RPMI8226 (cell line): ENCODE measurements around the gene GSTM4.

Experiments
- DNase-seq: peaks from one replicate; pipeline ENCODE4 v3.0.0-alpha.2; 2015

GSTM4 gene

DNA sequence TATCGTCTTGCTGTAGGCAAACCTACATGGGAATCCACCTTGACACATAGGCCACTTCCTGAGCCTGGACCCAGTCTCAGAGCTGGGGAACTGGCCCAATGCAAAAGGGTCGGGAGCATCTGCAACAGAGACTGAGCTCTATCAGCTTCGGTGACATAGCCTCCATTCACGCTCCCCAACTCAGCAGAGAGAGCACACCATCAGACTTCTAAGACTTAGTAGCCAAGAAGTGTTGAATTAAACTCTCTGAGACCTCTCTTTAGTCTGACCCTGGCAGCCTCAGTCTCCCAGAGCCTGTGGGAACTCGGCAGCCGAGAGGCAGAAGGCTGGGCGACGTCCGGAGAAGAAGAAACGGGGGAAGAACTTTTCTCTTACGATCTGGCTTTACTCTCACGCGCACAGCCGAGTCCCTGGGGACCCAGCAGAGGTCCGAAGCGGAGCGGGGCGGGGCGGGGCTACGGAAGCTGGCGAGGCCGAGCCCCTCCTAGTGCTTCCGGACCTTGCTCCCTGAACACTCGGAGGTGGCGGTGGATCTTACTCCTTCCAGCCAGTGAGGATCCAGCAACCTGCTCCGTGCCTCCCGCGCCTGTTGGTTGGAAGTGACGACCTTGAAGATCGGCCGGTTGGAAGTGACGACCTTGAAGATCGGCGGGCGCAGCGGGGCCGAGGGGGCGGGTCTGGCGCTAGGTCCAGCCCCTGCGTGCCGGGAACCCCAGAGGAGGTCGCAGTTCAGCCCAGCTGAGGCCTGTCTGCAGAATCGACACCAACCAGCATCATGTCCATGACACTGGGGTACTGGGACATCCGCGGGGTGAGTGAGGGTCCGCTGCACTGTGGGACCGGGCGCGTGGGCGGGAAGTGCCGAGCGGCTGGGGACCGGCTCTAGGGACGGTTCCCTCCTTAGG, at the start of gene GSTM4:
GSTM4 (plus strand) TSS at position 485 of the 905 bp plus-strand sequence; CDS start at position 776, 291 bp downstream.
- DNase-seq: peak; percentile 66

DNA sequence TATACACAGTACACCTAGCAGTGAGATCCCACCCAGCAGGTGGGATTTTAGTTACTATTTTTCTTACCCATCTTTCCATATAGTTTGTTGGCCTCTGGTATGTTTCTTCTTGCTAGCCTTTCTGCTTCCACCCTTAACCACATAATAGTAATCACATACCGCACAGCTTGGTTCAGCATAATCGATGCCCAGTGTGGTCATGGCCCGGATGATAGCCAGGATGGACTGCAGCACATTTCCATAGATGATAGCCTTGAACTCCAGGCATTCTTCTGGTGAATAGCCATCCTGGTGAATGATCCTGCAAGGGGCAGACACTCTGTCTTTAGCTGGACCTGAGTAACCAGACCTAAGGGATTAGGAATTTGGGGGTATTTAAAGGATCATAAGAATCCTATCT, 46.0 kb upstream of the GSTM4 start:
- no peak for DNase-seq

GRCh38 chr1:109610609-109611307, 45.1 kb upstream of the GSTM4 start:
- no peak for DNase-seq

GRCh38 chr1:109611308-109611990, 44.5 kb upstream of the GSTM4 start:
- DNase-seq: no peak

- DNase-seq: no peak
These were observed 42.3 kb upstream of the GSTM4 start for GRCh38 chr1:109613361-109614147.

DNA sequence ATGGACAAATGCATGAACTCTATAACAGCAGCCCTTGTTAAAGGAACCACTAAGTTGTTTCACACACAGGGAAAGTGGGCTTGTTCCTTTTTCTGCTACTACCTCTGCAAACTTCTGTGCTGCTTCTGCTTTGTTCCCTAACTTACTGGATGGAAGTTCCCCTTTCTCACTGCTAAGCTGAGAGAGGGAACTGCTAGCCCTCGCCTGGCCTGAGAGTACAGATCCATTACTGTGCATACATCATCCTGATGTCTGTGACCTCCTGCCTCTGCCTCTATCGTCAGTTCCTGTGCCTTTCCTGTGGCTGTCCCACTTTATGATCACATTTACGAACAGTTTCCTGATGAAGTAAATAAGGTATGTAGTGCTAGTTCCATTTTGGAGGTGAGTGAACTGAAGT, 40.0 kb upstream of the GSTM4 start:
- DNase-seq: peak; percentile 24

- no peak for DNase-seq
These were observed 39.5 kb upstream of the GSTM4 start for GRCh38 chr1:109616391-109616790.

DNA sequence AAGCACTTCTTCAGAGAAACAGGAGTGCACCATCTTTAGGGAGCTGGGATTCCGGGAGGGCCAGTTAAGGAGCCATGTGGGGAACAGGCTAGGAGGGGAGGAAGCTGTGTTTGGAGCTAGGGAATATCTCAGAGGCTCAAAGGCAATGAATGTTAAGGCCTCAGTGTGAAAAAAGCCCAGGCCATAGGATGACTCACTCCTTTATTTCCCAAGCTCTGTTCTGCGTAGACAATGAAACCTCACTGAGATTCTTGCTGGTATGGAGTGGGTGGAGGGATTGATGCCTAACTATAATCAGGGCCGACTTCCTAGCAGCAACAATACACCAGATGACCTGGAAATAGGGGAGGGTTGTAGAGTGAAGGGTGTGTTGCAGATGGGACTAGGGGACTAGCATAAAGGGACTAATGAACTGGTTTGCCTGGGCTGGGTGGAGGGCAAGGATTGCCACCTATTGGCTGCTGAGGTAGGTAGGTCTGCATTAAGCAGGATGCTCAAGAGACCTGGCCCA, 38.6 kb upstream of the GSTM4 start:
- DNase-seq: no peak

DNA sequence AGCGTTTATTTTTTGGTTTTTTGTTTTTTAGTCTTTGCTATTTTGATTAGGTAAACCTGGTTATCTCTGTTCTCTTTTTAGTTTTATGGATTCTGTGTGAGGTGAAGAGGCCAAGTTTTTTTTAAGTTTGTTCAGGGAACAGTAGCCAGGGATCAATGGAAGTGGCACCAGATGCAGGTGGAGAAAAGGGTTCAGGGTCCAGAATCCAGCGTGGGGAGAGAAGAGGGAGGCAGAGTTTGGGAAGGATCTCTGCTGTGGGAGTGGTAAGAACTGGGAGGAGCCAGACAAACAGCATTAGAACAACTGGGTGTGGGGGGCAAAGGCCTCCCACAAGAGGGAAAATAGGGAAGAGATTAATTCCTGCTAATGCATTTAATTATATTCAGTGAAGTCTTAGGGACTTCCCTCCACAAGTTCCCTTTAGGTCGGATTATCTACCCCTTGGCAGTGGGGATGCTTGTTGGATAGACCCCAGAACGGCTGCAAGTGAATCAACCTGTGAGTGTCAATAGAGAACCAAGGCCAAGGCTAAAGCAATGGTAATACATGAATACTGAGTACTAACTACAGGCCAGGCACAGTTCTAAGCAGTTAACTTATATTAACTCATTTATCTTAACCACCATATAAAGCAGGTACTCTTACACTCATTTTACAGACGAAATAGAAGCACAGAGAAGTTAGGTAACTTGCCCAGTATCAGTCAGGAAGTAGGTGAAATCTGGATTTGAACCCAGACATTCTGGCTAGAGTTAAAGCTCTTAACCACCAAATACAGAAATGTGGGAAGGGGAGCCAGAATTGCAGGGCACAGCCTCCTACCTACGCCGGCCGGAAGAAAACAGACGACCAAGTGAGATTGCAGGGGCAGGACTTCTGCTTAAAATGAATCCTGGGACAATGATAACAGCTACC, 37.0 kb upstream of the GSTM4 start:
- DNase-seq: no peak

- DNase-seq: peak; percentile 81
These were observed 36.1 kb upstream of the GSTM4 start, which contains the start of the genes AMPD2 and GNAT2 for GRCh38 chr1:109619576-109620400. TSS of gene AMPD2 (plus strand) at chr1:109619837. CDS start at chr1:109621176, 1,339 bp downstream. TSS of gene GNAT2 (minus strand) at chr1:109619616. CDS start at chr1:109612870, 6,746 bp downstream.

GRCh38 chr1:109620401-109620791, 35.5 kb upstream of the GSTM4 start:
- DNase-seq: no peak

GRCh38 chr1:109620841-109621286, 35.0 kb upstream of the GSTM4 start:
- peak; percentile 90 for DNase-seq

DNA sequence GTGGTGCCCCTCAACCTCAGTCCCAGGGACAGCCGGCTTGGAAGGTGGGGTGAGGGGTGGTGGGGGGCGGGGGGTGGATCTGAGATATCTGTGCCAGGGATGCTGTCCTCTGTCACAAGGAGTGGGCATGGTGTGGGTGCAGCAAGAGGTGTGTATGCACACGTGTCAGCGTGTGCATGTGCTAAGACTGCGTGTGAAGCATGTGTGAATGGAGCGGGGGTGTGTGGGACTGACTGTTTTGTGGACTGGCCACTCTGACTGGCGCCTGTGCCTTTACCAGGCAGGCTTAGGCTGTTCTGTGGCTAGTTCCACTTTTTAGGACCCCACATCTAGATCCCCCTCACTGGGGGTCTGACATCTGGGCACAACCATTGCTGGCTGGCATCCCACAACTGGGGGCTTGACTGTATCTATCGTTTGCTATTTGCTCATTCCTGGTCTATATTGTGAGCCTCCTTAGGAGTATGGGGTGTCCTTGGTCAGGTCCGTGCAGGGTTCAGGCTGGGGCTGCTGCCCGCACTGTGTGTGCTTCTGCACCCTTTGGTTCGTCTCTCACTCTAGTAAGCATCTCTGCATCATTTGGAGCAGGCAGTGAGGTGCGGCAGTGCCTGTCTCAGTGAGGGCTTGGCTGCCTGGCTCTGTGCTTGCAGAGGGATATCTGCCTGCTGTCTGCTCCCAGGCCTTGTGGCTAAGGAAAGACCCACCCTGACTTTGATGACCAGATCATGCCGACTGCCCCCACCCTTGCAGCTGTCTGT, 34.3 kb upstream of the GSTM4 start:
- no peak for DNase-seq

GRCh38 chr1:109622137-109622892, 33.6 kb upstream of the GSTM4 start:
- DNase-seq: no peak

DNA sequence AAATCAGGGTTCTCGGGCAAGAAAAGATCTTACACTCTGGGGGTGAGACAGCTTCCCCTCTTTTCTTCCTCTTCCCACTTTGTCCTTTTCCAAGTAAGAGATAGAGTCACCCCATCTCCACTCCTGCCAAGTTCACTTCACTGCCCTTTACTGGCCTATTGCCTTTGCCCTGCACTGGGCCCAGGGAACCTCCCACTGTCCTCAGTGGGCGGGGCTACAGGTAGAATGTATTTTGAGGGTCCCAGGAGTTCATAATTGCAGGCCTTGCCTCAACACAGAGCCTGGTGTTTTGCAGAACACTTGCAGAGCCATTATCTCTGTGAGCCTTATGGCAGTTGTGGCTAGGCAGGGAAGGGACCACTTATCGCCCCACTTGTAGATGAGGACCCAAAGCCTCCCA, 33.0 kb upstream of the GSTM4 start:
- no peak for DNase-seq

DNA sequence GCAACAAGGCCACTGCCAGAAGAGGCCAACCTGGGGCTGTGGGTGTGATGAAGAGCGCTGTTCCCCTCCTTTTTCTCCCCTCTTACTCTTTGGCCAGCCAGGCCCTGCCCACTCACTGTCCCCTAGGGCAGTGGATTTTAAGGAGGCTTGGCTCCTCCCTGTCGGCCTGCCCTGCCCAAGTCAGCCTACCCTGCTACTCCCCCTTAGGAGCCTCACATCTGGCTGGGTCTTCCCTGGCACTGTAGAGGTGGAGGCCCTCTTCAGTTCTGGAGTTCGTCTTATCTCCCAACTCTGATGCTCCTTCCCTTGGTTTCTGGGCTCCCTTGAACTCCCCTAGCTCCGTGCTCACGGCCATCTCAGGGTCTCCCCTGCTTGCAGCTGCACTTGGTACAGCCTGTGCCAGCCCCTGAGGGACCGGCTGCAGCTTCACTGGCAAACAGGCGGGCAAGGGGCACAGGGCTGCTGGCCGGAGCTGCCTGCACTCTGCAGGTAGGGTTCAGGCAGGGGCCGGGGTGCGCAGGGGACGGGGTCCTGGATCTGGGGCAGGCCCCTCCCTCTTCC, 32.2 kb upstream of the GSTM4 start:
- no peak for DNase-seq

GRCh38 chr1:109624201-109625010, 31.5 kb upstream of the GSTM4 start:
- DNase-seq: no peak
